ENCODE results near the gene TRIO.
"Not testable (repeated sequence)": the region's sequence is repeated elsewhere in the genome, so short reads cannot be mapped to it uniquely, and the experiment has no call there.

The TRIO gene

GRCh38 chr5:14509556-14509955 lies 366.4 kb downstream of the TRIO start:
- no peak for DNase-seq (ENCODE audit: low read depth)

GRCh38 chr5:14510156-14510734 lies 367.1 kb downstream of the TRIO start:
- no peak for DNase-seq (ENCODE audit: low read depth)

DNA sequence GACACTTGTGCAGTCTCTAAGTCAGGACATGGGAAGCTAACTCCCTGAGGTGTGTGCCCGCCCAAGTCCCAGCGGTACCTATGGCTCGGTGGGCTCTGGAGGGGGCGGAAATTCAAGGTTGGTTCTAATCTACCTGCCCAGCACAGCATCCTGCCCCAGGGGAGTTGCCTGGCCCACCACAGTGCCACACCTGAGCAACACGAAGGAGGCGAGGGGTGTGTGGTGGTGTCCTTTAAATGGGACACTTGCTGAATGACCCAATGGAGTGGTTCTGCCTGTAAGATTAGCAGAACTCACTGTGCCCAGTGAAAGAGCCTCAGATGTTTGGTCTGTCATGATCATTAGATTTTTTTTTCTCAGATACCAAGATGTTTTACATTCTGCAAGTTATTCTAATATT lies 367.7 kb downstream of the TRIO start:
- no peak for DNase-seq (ENCODE audit: low read depth)

- DNase-seq (ENCODE audit: low read depth), result no peak
Measured at GRCh38 chr5:14512574-14512973, 369.4 kb downstream of the TRIO start.

GRCh38 chr5:14513266-14513665 lies 370.1 kb downstream of the TRIO start:
- no peak for DNase-seq (ENCODE audit: low read depth)

DNA sequence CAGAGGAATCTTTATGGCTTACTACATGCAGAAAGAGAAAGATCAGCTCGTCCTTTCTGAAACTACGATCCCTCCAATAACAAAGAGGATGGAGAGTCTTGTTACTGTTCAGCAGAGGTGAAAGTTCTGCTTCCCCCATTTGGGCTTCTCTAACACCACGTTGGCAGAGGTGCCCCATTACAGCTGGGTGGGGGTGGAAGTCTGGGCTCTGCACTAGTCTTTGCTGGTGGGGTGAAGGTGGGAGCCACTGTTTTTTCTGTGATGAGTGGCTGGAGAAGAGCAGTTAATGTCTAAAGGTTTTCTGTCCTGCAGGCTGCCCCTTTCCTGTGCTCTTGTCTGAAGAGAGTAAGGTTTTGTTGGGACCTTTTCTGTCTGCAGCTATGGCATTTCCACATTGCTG lies 373.8 kb downstream of the TRIO start:
- DNase-seq (ENCODE audit: low read depth), result no peak

- DNase-seq (ENCODE audit: low read depth), result no peak
Measured at GRCh38 chr5:14518638-14519037, 375.5 kb downstream of the TRIO start.

- no peak for DNase-seq (ENCODE audit: low read depth)
Measured at GRCh38 chr5:14521748-14522147, 378.6 kb downstream of the TRIO start.

DNA sequence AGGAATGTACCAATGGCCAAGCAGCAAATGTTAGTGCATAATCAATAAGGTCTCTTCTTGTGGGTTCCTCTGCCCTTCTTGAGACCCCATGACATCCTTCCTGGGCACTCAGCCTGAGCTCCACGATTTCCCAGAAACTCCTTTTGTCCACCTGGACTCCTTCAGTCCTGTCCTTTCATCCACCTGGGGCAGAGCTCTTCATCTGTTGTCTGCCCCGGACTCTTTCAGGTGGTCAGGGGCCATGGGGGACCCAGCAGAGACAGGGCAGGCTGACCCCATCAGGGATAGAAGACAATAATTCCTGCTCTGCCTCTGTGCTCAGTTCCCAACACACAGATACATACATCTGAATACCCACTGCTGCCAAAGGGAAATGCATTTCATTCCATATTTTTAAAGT lies 379.6 kb downstream of the TRIO start:
- DNase-seq (ENCODE audit: low read depth), result no peak

DNA sequence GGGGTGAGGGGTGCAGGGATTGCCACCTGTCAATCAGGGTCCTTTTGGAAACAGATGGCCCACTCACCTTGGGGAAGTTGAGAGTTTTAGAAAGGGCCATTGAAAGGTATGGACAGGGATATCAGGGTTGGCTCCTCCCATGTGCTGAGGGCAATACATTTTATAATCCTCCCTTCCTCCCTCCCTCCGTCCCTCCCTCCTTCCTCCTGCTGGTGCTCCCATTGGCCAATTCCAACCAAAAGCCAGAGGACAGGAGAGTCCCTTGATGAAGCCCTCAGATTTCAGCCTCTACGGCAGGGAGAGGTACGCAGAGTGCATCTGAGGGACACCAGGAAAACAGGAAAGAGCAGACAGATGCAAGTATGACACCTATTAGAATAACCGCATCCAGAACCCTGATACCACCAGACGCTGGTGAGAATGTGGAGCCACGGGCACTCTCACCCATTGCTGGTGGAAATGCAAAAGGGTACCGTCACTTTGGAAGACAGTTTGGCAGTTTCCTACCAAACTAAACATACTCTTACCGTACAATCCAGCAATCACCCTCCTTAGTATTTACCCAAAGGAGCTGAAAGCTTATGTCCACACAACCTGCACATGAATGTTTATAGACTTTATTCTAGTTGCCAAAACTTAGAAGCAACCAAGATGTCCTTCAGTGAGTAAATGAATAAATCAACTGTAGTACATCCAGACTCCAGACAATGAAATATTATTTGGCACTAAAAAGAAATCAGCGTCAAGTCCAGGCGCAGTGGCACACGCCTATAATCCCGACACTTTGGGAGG lies 380.3 kb downstream of the TRIO start:
- no peak for DNase-seq (ENCODE audit: low read depth)

- DNase-seq (ENCODE audit: low read depth), result no peak
Measured at GRCh38 chr5:14525397-14525796, 382.3 kb downstream of the TRIO start.

GRCh38 chr5:14526493-14526892 lies 383.4 kb downstream of the TRIO start:
- no peak for DNase-seq (ENCODE audit: low read depth)

GRCh38 chr5:14528115-14528514 lies 385.0 kb downstream of the TRIO start:
- no peak for DNase-seq (ENCODE audit: low read depth)

GRCh38 chr5:14528926-14529325 lies 385.8 kb downstream of the TRIO start:
- DNase-seq (ENCODE audit: low read depth), result no peak

DNA sequence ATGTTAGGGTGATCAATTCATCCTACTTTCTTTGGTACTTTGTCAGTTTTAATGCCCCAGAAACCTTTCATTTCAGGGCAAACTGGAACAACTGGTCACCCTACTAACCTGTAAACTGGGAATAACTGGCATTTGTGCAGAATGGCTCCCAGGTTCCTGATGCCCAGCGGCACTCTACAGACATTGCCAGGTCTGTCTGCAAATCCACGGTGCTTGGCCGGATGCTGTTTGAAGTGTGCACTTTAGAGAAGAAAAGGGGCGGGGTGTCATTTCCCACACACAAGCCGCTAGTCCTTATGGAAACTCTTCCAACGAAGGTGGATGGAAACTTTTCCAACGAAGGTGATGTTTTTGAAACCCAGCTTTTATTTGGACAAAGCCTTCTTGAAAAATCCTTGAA lies 388.5 kb downstream of the TRIO start:
- DNase-seq (ENCODE audit: low read depth), result no peak

DNA sequence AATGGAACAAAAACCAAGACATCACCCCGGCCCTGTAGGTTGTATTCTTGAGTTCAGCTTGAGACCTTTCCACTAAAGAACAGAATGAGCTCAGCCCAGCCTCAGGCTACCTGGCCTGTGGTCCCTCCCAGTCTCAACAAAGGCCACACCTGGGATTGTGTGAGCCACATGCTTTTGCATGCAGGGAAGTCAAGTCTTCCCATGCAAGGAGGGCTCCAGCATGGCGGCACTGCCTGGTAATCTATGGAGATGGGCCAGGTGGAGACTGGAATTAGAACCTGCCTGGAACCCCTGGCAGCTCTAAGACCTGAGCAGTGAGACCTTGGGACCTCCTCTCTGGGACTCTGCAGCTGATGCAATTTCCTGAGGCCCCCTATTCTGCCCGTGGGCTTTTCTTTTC lies 389.0 kb downstream of the TRIO start:
- DNase-seq (ENCODE audit: low read depth), result no peak

- DNase-seq (ENCODE audit: low read depth), result no peak
Measured at GRCh38 chr5:14534773-14535172, 391.6 kb downstream of the TRIO start.

GRCh38 chr5:14545308-14545707 lies 402.2 kb downstream of the TRIO start:
- no peak for DNase-seq (ENCODE audit: low read depth)

DNA sequence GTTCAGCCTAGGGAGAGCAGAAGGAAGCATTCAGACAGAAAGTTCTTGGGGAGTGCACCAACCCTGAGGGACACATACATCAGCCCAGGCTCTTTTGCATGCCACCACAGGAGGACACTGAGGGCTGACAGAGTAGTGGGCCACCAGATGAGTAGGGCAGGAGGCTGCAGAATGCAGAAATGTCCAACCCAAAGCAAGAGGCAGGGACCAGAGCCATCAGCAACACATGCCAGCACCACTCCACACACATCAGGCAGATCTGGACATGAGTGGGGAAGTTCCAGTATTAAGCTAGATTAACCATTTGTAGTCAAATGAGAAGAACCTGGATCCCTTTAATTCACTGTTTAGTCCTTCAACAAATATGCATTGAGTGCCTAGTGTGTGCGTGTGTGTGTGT lies 402.7 kb downstream of the TRIO start:
- no peak for DNase-seq (ENCODE audit: low read depth)

- DNase-seq (ENCODE audit: low read depth), result no peak
Measured at GRCh38 chr5:14547666-14548065, 404.5 kb downstream of the TRIO start.

DNA sequence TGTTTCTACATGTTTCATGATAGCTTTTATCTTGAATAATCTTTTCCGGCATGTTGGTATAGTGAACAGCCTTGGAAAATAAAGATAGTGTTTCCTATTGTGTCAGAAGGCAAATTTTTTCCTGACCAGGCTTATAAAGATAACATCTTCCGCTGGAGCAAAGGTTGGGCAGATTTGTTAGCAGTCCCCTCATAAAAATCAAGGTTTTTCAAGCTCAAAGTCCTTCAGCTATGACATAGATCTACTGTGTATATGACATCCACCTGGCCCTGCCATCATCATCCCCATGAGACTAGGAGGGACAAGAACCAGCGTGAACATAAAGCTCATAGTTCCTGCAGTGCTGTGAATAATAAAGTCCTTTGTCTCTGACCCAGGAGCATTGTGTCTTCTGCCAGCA lies 408.1 kb downstream of the TRIO start:
- DNase-seq (ENCODE audit: low read depth), result no peak

DNA sequence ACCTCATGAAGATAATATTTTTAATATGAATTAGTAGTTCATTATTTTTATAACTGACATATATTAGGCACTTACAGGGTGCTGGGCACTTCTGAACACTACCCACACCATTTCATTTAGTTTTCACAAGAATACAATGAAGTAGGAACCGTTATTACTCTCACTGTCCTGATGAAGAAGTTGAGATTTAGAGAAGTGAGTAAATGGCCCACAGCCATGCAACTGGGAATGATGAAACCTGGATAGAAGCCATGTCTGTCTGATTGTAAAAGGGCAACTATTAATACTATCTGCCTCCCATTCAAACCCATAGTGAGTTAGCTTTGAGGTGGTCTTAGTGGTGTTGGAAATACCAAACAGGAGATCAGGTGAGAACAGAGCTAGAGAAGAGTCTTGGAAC lies 408.9 kb downstream of the TRIO start:
- no peak for DNase-seq (ENCODE audit: low read depth)

DNA sequence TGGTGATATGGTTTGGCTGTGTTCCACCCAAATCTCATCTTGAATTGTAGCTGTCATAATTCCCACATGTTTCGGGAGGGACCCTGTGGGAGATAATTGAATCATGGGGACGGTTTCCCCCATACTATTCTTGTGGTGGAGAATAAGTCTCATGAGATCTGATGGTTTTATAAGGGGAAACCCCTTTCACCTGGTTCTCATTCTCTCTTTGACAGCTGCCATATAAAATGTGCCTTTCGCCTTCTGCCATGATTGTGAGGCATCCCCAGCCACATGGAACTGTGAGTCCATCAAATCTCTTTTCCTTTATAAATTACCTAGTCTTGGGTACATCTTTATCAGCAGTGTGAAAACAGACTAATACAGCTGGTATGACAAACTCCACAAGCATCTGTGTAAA lies 411.1 kb downstream of the TRIO start:
- not testable (repeated sequence) for DNase-seq (ENCODE audit: low read depth)

DNA sequence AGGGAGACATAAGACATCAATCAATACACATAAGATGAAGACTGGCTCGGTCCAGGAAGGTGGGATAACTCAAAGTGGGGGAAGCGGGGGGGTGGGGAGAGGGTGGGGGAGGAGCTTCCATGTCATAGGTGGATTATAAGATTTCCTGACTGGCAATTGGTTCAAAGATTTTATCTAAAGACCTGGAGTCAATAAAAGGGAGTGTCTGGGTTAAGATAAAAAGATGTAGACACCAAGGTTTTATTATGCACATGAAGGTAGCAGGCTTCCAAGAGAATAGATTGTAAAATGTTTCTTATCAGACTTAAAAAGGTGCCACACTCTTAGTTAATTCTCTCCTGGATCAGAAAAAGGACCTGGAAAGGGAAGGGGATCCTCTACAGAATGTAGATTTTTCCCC lies 412.9 kb downstream of the TRIO start:
- no peak for DNase-seq (ENCODE audit: low read depth)
